Fibroblast of upper back skin (primary cell): ENCODE data around the gene SLC30A2.
A peak's percentile ranks its signal among the peaks of the same experiment; 100 is the strongest.

Experiments used
- DNase-seq: peaks from one replicate; pipeline ENCODE4 v3.0.0-alpha.2; 2013

The SLC30A2 gene

GRCh38 chr1:26038477-26038876 lies 7.4 kb downstream of the SLC30A2 start:
- DNase-seq, result no peak

- DNase-seq, result no peak
Observed at GRCh38 chr1:26037904-26038303, 8.0 kb downstream of the SLC30A2 start.

- DNase-seq, result no peak
Observed at GRCh38 chr1:26036756-26037281, 9.1 kb downstream of the SLC30A2 start.

- peak; percentile 63 for DNase-seq
Observed at GRCh38 chr1:26035959-26036755, 9.8 kb downstream of the SLC30A2 start.

- peak; percentile 92 for DNase-seq
Observed at GRCh38 chr1:26035203-26035958, 10.5 kb downstream of the SLC30A2 start.

- no peak for DNase-seq
Observed at GRCh38 chr1:26034504-26035202, 11.3 kb downstream of the SLC30A2 start.

- no peak for DNase-seq
Observed at GRCh38 chr1:26032656-26033357, 13.1 kb downstream of the SLC30A2 start.

- peak; percentile 75 for DNase-seq
Observed at GRCh38 chr1:26031611-26032220, 14.2 kb downstream of the SLC30A2 start.

GRCh38 chr1:26031196-26031595 lies 14.7 kb downstream of the SLC30A2 start:
- DNase-seq, result no peak

- DNase-seq, result no peak
Observed at GRCh38 chr1:26029864-26030481, 15.9 kb downstream of the SLC30A2 start.

- no peak for DNase-seq
Observed at GRCh38 chr1:26029054-26029863, 16.7 kb downstream of the SLC30A2 start.

- no peak for DNase-seq
Observed at GRCh38 chr1:26028490-26028980, 17.4 kb downstream of the SLC30A2 start.

- DNase-seq, result no peak
Observed at GRCh38 chr1:26027716-26028489, 18.0 kb downstream of the SLC30A2 start.

- no peak for DNase-seq
Observed at GRCh38 chr1:26025517-26025916, 20.4 kb downstream of the SLC30A2 start.

- DNase-seq, result no peak
Observed at GRCh38 chr1:26025060-26025459, 20.9 kb downstream of the SLC30A2 start.

GRCh38 chr1:26023826-26024225 lies 22.1 kb downstream of the SLC30A2 start:
- DNase-seq, result peak; percentile 50

- DNase-seq, result no peak
Observed at GRCh38 chr1:26023009-26023408, 22.9 kb downstream of the SLC30A2 start.

GRCh38 chr1:26022404-26022779 lies 23.5 kb downstream of the SLC30A2 start:
- no peak for DNase-seq

GRCh38 chr1:26021647-26022403 lies 24.1 kb downstream of the SLC30A2 start, which contains the start of gene EXTL1:
Gene EXTL1, plus strand, starts transcription at chr1:26021775. Its CDS starts 872 bp downstream, at chr1:26022647.
- peak; percentile 72 for DNase-seq
